ENCODE data around the gene TRIM17.

The TRIM17 gene

DNA sequence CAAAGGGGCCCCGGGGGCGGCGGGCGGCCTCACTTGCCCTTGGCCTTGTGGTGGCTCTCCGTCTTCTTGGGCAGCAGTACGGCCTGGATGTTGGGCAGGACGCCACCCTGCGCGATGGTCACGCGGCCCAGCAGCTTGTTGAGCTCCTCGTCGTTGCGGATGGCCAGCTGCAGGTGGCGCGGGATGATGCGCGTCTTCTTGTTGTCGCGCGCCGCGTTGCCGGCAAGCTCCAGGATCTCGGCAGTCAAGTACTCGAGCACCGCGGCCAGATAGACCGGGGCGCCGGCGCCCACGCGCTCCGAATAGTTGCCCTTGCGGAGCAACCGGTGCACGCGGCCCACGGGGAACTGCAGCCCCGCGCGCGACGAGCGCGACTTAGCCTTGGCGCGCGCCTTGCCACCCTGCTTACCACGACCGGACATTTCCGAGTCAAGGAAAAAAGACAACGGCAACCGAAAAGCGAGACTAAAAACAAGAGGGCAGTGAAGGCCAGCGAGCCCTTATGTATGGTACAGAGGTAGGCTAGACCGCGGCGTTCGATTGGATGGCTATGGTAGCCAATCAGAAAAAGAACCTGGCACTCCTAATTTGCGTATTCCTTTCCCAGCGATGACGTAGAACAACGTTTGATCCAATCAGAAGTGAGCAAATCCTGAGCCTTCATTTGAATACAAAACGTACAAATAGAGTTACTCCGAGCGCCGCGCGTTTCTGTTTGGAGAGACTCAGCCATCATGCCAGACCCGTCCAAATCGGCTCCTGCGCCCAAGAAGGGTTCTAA is 40.9 kb upstream of the TRIM17 start:
- Histone ChIP-seq H2AFZ (ENCODE audit: low read length, unreplicated experiment) (peak overlapping the region; percentile 88), H3K4me1 (ENCODE audit: control insufficient read depth, insufficient read depth, low read length, unreplicated experiment) (peaks cover 10% of the 10 kb centered on the region), H3K36me3 (ENCODE audit: insufficient read depth, low read length) (no peaks in the 10 kb centered on the region), H3K27me3 (ENCODE audit: insufficient read depth, low read length) (peaks cover 19% of the 10 kb centered on the region), H3K79me2 (ENCODE audit: control insufficient read depth, insufficient read depth, low read length, unreplicated experiment) (peaks cover 12% of the 10 kb centered on the region), H3K27ac (ENCODE audit: low read depth, low read length) (peak overlapping the region; percentile 72), H3K4me3 (ENCODE audit: low read depth, low read length) (peak overlapping the region; percentile 98)

- peaks cover 10% of the 10 kb centered on the region for H3K4me1 ChIP-seq (ENCODE audit: control insufficient read depth, insufficient read depth, low read length, unreplicated experiment)
- peaks cover 12% of the 10 kb centered on the region for H3K79me2 ChIP-seq (ENCODE audit: control insufficient read depth, insufficient read depth, low read length, unreplicated experiment)
- peaks cover 13% of the 10 kb centered on the region for H3K27me3 ChIP-seq (ENCODE audit: insufficient read depth, low read length)
- peak overlapping the region; percentile 88 for H2AFZ ChIP-seq (ENCODE audit: low read length, unreplicated experiment)
- peak overlapping the region; percentile 72 for H3K27ac ChIP-seq (ENCODE audit: low read depth, low read length)
- no peaks in the 10 kb centered on the region for H3K36me3 ChIP-seq (ENCODE audit: insufficient read depth, low read length)
- H3K4me3 ChIP-seq (ENCODE audit: low read depth, low read length), result peak overlapping the region; percentile 98
Measured at GRCh38 chr1:228457017-228457395, 40.3 kb upstream of the TRIM17 start.

GRCh38 chr1:228456252-228457016 is 39.8 kb upstream of the TRIM17 start:
- no peak overlapping the region for H2AFZ ChIP-seq (ENCODE audit: low read length, unreplicated experiment)
- H3K27ac ChIP-seq (ENCODE audit: low read depth, low read length), result no peak overlapping the region

GRCh38 chr1:228455715-228456114 is 39.1 kb upstream of the TRIM17 start:
- Histone ChIP-seq H3K4me1 (ENCODE audit: control insufficient read depth, insufficient read depth, low read length, unreplicated experiment) (peaks cover 10% of the 10 kb centered on the region), H3K4me3 (ENCODE audit: low read depth, low read length) (peak overlapping the region; percentile 98; the same call in 1 of the 2 replicates), H3K27ac (ENCODE audit: low read depth, low read length) (no peak overlapping the region), H3K79me2 (ENCODE audit: control insufficient read depth, insufficient read depth, low read length, unreplicated experiment) (peaks cover 12% of the 10 kb centered on the region), H3K36me3 (ENCODE audit: insufficient read depth, low read length) (no peaks in the 10 kb centered on the region), H2AFZ (ENCODE audit: low read length, unreplicated experiment) (no peak overlapping the region), H3K27me3 (ENCODE audit: insufficient read depth, low read length) (no peaks in the 10 kb centered on the region)

More at GRCh38 chr1:228456252-228457016, 39.8 kb upstream of the TRIM17 start:
- H3K27me3 ChIP-seq (ENCODE audit: insufficient read depth, low read length), result peaks cover 7% of the 10 kb centered on the region
- no peaks in the 10 kb centered on the region for H3K36me3 ChIP-seq (ENCODE audit: insufficient read depth, low read length)
- H3K4me3 ChIP-seq (ENCODE audit: low read depth, low read length), result peak overlapping the region; percentile 98
- peaks cover 12% of the 10 kb centered on the region for H3K79me2 ChIP-seq (ENCODE audit: control insufficient read depth, insufficient read depth, low read length, unreplicated experiment)
- peaks cover 10% of the 10 kb centered on the region for H3K4me1 ChIP-seq (ENCODE audit: control insufficient read depth, insufficient read depth, low read length, unreplicated experiment)

DNA sequence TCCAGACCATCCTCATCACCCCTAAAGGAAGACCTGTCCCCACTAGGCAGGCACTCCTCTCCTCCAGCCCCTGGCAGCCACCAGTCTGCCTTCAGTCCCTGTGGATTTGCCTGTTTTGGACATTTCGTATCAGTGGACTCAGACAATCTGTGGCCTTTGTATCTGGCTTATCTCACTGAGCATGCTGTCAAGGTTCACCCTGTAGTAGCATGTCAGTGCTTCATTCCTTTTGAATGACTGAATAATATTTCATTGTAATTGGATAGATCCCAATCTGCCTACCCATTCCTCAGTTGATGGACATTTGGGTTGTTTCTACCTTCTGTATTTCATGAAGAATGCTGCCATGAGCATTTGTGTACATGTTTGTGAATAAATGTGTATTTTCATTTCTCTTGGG is 37.6 kb upstream of the TRIM17 start:
- Histone ChIP-seq H3K4me3 (ENCODE audit: low read depth, low read length) (no peak overlapping the region), H2AFZ (ENCODE audit: low read length, unreplicated experiment) (no peak overlapping the region), H3K36me3 (ENCODE audit: insufficient read depth, low read length) (no peaks in the 10 kb centered on the region), H3K79me2 (ENCODE audit: control insufficient read depth, insufficient read depth, low read length, unreplicated experiment) (peaks cover 12% of the 10 kb centered on the region), H3K27me3 (ENCODE audit: insufficient read depth, low read length) (no peaks in the 10 kb centered on the region), H3K27ac (ENCODE audit: low read depth, low read length) (no peak overlapping the region), H3K4me1 (ENCODE audit: control insufficient read depth, insufficient read depth, low read length, unreplicated experiment) (peaks cover 10% of the 10 kb centered on the region)

DNA sequence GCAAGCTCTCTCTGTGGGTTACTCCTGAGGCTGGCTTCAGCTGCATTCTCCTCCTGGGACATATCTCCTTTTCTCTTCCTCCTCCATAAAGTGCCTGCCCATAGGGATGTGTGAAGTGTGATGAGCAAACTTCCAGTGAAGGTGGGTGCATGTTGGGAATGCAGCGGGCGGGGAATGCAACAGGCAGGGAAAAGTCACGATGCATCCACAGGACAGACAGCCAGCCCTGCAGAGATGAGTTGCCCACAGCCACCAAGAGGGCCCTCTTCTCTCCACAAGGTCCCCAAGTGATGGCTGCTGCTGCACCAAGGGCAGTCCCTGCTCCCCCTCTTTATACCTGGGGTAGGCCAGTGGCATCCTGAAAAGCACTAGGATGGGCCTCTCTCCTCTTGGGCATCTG is 37.0 kb upstream of the TRIM17 start:
- H3K4me3 ChIP-seq (ENCODE audit: low read depth, low read length), result no peak overlapping the region
- H3K27ac ChIP-seq (ENCODE audit: low read depth, low read length), result no peak overlapping the region
- H3K79me2 ChIP-seq (ENCODE audit: control insufficient read depth, insufficient read depth, low read length, unreplicated experiment), result peaks cover 12% of the 10 kb centered on the region
- H3K36me3 ChIP-seq (ENCODE audit: insufficient read depth, low read length), result no peaks in the 10 kb centered on the region
- H3K4me1 ChIP-seq (ENCODE audit: control insufficient read depth, insufficient read depth, low read length, unreplicated experiment), result peaks cover 10% of the 10 kb centered on the region
- no peak overlapping the region for H2AFZ ChIP-seq (ENCODE audit: low read length, unreplicated experiment)
- no peaks in the 10 kb centered on the region for H3K27me3 ChIP-seq (ENCODE audit: insufficient read depth, low read length)

GRCh38 chr1:228453022-228453560 is 36.4 kb upstream of the TRIM17 start:
- Histone ChIP-seq H2AFZ (ENCODE audit: low read length, unreplicated experiment) (no peak overlapping the region), H3K4me3 (ENCODE audit: low read depth, low read length) (no peak overlapping the region), H3K27me3 (ENCODE audit: insufficient read depth, low read length) (peaks cover 4% of the 10 kb centered on the region), H3K36me3 (ENCODE audit: insufficient read depth, low read length) (no peaks in the 10 kb centered on the region), H3K79me2 (ENCODE audit: control insufficient read depth, insufficient read depth, low read length, unreplicated experiment) (peaks cover 12% of the 10 kb centered on the region), H3K4me1 (ENCODE audit: control insufficient read depth, insufficient read depth, low read length, unreplicated experiment) (peaks cover 10% of the 10 kb centered on the region), H3K27ac (ENCODE audit: low read depth, low read length) (no peak overlapping the region)

GRCh38 chr1:228452194-228453021 is 35.7 kb upstream of the TRIM17 start:
- Histone ChIP-seq H3K79me2 (ENCODE audit: control insufficient read depth, insufficient read depth, low read length, unreplicated experiment) (peaks cover 12% of the 10 kb centered on the region), H3K27ac (ENCODE audit: low read depth, low read length) (no peak overlapping the region), H3K4me3 (ENCODE audit: low read depth, low read length) (no peak overlapping the region), H3K4me1 (ENCODE audit: control insufficient read depth, insufficient read depth, low read length, unreplicated experiment) (peaks cover 10% of the 10 kb centered on the region), H3K36me3 (ENCODE audit: insufficient read depth, low read length) (no peaks in the 10 kb centered on the region), H2AFZ (ENCODE audit: low read length, unreplicated experiment) (no peak overlapping the region), H3K27me3 (ENCODE audit: insufficient read depth, low read length) (peaks cover 9% of the 10 kb centered on the region)

DNA sequence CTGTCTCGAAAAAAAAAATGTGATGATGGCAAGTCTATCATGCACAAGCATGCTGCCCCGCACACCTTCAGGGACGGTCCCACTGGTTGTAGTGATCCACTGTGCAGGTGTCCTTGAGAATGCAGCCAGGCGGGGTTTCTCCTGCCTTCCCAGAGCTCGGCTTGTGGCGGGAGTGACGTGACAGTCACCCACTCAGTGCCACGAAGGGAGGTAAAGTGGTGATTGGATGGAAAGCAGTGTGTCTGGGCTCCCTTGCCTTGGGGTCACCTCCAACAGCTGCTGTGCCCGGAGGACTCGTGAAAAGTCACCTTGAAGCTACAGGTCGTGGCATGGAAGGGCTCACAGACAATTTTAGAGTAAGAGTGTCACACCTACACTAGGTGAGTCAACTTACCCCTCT is 33.5 kb upstream of the TRIM17 start:
- H3K4me1 ChIP-seq (ENCODE audit: control insufficient read depth, insufficient read depth, low read length, unreplicated experiment), result peaks cover 10% of the 10 kb centered on the region
- H2AFZ ChIP-seq (ENCODE audit: low read length, unreplicated experiment), result no peak overlapping the region
- no peaks in the 10 kb centered on the region for H3K36me3 ChIP-seq (ENCODE audit: insufficient read depth, low read length)
- peaks cover 31% of the 10 kb centered on the region for H3K27me3 ChIP-seq (ENCODE audit: insufficient read depth, low read length)
- H3K27ac ChIP-seq (ENCODE audit: low read depth, low read length), result no peak overlapping the region
- H3K79me2 ChIP-seq (ENCODE audit: control insufficient read depth, insufficient read depth, low read length, unreplicated experiment), result no peaks in the 10 kb centered on the region
- H3K4me3 ChIP-seq (ENCODE audit: low read depth, low read length), result no peak overlapping the region

DNA sequence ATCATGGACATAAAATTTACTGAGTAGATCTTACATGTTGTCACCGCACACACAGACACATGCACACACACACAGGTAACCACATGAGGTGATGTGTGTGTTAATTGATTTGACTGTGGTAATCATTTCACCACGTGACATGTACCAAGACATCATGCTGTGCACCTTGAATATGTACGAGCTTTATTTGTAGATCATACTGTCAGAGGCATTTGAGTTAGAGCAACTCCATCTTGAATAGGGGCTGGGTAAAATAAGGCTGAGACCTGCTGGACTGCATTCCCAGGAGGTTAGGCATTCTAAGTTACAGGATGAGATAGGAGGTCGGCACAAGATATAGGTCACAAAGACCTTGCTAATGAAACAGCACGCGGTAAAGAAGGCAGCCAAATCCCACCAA is 31.7 kb upstream of the TRIM17 start:
- H3K36me3 ChIP-seq (ENCODE audit: insufficient read depth, low read length), result no peaks in the 10 kb centered on the region
- H3K27me3 ChIP-seq (ENCODE audit: insufficient read depth, low read length), result peaks cover 47% of the 10 kb centered on the region
- no peak overlapping the region for H2AFZ ChIP-seq (ENCODE audit: low read length, unreplicated experiment)
- H3K4me3 ChIP-seq (ENCODE audit: low read depth, low read length), result no peak overlapping the region
- peaks cover 11% of the 10 kb centered on the region for H3K4me1 ChIP-seq (ENCODE audit: control insufficient read depth, insufficient read depth, low read length, unreplicated experiment)
- no peaks in the 10 kb centered on the region for H3K79me2 ChIP-seq (ENCODE audit: control insufficient read depth, insufficient read depth, low read length, unreplicated experiment)
- no peak overlapping the region for H3K27ac ChIP-seq (ENCODE audit: low read depth, low read length)

All from ACC112 (cell line).